ENCODE results near the gene FYN.
"Not testable (repeated sequence)": the region's sequence is repeated elsewhere in the genome, so short reads cannot be mapped to it uniquely, and the experiment has no call there.

The FYN gene

GRCh38 chr6:111651185-111652034 lies 221.8 kb downstream of the FYN start:
- DNase-seq = peak; percentile 35

DNA sequence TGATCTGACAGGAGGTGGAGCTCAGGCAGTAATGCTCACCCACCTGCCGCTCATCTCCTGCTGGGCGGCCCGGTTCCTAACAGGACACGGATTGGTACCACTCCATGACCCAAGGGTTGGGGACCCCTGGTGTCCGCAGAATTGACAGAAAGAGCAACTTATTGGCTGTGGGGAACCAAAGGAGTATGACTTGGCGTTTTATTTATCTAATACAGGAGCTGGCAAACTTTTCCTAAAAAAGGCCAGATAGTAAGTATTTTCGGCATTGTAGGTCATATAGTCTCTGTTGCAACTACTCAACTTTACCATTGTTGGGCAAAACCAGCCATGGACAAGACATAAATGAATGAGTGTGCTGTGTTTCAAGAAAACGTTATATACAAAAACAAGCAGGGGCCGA lies 223.2 kb downstream of the FYN start:
- DNase-seq = no peak

DNA sequence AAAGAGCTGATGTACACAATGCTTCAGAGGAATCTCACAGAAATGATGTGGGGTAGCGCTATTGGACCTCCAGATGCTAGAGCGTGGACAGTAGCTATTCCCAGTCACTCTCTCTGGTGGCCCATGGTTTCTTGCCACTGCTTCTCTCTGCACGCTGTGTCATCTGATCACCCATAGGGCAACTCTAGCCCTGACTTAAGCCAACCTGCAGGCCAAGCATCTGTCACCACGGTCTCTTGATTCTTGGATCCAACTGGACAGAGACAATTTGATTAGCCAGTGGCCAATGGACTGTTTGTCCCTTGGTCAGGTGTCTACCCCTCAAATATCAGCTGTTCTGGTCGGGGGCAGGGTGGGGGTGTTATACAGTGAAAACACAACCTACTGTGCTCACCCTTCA lies 225.2 kb downstream of the FYN start:
- no peak for DNase-seq

- no peak for DNase-seq
Measured at GRCh38 chr6:111646942-111647341, 226.3 kb downstream of the FYN start.

- DNase-seq = no peak
Measured at GRCh38 chr6:111646034-111646433, 227.2 kb downstream of the FYN start.

GRCh38 chr6:111644893-111645430 lies 228.3 kb downstream of the FYN start:
- DNase-seq = no peak

GRCh38 chr6:111642463-111643158 lies 230.6 kb downstream of the FYN start:
- DNase-seq = peak; percentile 3

DNA sequence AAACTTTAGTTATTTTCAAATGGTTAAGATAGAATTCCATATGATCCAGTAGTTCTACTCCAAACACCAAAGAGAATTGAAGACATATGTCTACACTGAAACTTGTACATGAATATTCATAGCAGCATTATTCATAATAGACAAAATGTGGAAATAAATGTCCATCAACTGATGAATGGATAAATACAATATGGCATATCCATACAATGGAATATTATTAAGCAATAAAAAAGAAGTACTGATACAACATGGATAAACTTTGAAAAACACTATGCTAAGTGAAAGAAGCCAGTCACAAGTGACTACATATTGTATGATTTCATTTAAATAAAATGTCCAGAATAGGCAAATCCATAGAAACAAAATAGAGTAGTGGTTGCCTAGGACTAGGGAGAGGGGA lies 234.0 kb downstream of the FYN start:
- DNase-seq = no peak

- not testable (repeated sequence) for DNase-seq
Measured at GRCh38 chr6:111634981-111635380, 238.3 kb downstream of the FYN start.

GRCh38 chr6:111633822-111634221 lies 239.4 kb downstream of the FYN start:
- DNase-seq = no peak

DNA sequence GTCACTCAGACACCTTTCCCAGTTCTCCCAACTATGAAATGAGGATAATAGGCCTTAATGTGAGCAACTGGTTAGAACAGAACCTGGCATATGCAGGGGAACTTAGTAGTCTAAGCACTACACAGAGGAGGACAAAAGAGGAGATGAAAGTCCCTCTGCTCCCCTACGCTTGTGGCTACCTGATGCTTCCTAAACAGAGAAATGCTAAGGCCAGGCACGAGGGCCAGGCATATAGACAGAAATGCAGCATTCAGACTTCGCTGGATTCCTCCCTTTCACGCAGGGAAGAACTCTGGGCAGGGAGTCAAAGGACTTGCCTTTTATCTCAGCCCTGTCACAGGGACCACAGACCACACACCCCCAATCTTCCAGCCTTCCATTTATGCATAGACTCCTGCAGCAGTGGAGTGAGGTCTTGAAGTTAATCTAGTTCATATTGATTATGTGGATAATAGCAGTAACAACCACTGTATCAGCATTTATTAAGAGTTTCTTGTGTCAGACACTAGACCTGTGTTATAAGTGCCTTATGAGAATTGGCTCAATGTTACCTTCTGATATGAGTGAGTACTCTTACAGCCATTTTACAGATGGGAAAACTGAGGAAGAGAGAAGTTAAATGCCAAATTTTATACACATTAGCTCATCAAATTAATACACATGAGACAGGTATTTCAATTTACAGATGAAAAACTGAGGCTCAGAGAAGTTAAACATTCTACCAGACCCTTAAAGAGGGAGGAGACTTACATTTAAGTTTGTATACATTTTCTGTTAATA lies 240.6 kb downstream of the FYN start:
- DNase-seq = no peak

DNA sequence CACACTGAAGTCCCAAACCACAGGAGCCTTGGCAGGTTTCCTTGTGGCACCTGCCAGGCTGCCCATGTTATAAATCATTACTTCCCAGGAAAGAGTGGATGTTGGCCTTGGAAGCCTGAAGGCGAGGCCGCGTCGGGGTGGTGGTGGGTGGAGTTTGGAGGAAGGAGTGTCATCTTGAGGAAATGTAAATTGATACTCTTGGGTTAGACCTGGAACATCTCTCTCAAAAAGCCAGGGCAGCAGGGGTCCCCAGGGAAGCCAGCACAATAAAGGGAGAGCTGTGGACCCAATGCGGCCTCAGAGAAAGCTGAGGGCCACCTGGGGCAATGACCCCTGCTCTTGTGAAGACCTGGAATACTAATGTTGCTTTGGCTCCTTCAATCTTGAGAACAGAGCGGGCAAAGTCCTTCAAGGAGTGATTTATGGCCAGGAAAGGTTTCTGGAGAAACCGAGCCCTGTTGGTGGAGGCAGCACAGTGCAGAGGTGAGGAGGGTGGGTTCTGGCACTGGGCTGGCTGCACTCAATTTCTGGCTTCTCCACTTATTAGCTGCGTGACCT lies 241.3 kb downstream of the FYN start:
- DNase-seq = no peak

- DNase-seq = no peak
Measured at GRCh38 chr6:111631018-111631417, 242.2 kb downstream of the FYN start.

- no peak for DNase-seq
Measured at GRCh38 chr6:111628142-111628850, 245.0 kb downstream of the FYN start.

DNA sequence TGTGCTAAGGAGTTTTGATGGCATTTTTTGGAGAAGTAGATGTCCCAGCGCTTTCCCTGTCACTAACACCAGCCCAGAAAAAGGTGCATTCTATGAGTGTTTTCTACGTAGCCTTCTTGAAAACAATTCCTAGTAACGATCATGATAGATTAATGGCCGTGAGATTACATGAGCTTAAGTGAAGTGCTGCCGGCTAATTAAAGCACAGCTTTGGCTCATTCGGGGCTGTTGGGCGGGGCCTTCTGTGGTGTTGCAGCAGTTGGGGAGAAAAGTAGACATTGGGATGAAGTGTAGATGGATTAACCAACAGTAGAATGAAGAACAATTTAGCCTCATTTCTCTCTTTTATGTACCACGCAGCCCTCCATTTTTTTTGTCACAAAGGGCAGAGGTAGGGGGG lies 246.8 kb downstream of the FYN start:
- DNase-seq = no peak

DNA sequence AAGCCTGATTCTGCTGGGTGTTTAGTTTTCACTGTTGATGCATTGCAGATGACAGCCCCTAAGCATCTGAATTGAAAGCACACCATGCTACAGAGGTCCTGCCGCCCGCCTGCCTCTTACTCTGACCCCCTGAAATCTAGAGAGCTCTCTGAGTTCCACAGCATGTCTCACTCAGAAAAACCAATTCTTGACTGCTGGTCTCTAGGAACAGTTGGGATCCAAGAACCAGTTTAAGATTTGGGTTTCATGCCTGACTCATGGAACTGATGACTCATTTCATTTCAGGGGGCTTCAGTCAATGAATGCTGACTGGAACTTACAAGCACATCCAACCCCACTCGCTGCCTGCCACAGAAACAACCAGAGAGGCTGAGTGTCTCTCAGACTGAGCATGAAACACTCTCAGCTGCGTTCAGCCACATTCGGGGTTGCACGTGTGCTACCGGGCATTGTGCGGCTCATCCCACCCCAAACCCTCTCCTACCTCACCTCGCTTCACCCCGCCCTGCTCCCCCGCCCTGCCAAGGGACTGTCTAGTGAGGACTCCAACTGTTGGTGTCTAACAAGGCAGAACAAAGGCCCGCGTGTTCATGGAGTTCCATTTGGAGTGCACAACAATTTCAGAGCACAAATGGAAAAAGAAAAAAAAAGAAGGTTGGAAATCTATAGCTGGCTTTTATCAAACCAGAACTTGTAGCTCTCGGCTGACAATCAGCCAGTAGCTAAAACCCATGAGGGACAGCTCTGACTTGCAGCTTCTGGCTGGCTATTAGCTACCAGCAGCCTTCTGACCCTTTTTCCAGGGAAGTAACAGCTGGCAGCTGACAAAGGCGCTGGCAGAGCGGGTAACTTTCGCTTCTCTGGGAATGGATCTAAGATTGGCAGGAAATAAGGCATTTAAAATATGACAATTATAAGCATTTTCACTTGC lies 247.5 kb downstream of the FYN start:
- no peak for DNase-seq

DNA sequence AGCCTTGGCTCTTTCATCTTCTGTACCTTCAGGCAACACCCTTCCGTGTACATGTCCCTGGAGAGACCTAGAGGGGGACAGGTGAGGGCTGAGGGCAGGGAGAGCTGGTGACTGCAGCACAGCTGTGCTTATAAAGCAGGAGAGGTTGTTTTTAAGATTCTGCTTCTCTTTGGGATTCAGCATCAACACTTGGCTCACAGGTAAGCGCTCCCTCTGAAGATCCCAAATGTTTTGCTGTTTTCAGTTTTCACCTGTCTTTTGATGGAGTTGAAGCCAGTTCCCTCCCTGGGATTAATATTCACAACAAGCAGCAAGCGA lies 248.2 kb downstream of the FYN start:
- DNase-seq = no peak

DNA sequence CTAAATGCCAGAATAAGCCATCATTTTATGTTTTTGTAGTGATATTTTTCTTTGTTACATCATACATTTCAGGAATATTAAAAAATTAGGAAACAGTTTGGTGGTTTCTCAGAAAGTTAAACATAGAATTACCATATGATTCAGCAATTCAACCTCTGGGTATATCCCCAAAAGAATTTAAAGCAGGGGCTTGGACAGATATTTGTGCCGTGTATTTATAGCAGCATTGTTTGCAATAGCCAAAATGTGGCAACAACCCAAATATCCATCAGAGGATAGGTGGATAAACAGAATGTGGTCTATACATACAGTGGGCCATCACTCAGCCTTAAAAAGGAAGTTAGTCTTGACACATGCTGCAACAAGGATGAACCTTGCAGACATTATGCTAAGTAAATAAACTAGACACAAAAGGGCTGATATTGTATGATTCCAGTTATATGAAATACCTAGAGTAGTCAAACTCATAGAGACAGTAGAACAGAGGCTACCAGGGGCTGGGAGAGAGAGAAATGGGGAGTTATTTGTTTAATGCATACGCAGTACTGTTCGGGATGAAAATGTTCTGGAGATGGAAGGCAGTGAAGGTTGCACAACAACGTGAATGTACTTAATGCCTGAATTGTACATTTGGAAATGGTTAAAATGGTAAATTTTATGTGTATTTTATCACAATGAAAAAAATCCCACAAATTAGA lies 248.7 kb downstream of the FYN start:
- DNase-seq = no peak

DNA sequence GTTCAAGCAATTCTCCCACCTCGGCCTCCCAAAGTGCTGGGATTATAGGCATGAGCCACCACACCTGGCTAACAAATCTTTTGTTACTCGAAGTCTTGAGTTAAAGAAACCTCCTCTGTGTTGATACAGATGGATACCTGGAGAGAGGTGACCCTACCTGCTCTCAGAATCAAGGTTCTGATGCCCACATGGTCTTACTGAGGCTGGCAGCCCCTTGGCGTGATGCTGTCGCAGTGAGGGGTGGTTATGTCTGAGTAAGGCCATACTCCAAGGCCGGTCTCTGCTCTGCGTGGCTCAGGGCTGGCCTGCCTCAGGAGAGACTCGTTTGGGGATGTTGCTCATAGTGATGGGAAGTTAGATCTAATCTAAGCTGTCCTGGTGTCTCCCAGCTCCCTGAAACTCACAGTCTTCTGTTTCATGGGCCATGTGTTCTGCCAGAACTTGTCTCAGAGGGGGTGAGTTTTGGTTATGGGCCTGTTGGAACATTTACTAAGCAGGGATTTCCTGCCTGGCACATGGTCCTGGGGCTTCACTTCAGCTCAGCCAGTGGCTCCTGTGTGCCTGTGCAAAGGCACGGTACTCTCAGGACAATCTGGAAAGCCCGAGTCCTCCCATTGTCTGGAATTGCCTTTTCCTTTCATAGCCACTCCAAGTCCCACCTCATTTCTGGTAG lies 250.1 kb downstream of the FYN start:
- no peak for DNase-seq

DNA sequence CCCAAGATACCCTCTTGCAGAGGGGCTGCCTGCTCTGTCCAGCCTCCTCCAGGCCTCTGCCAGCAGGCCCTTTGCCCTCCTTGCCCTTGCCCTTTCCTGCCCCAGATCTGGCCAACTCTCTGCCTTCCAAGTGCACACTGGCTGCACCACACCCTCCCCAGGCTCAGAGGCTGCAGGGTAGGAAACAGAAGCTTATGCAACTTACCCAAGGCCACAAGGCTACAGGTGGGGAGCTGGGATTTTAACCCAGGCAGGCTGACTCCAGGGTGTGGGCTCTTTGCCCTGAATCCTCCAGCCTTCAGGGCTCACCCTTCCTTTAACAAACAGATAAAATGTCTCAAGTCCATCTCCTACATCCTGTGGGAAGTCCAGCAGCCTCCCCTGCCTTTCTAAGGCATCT lies 253.1 kb downstream of the FYN start:
- DNase-seq = no peak

Data from NCI-H510A treated with DMSO at 0.1 percent for 48 hours (cell line).